Measurements from ENCODE around the gene PDP2. TPM values are rescaled to one million over a fixed set of nuclear protein-coding genes. Genes with fewer than 3 reads are reported as not detected.

The PDP2 gene
- total and polyA plus RNA-seq, 9 of the 15 experiments (the other 6 are each of a cell fraction or from before 2014, with no cell fraction given) = 2.5 to 24.3 (median 7.2) TPM

- TF ChIP-seq PRDM10 (IDR thresholded peaks at IDR 0.05; ENCODE audit: partially characterized antibody) (peak; percentile 67), KDM5B (IDR thresholded peaks at IDR 0.05; ENCODE audit: insufficient replicate concordance, low read depth, low read length) (peak; percentile 78), CHD7 (IDR thresholded peaks at IDR 0.05; ENCODE audit: low read depth, low read length) (no peak), ATF1 (CRISPR knock-in tag; IDR thresholded peaks at IDR 0.05) (no peak), ATF1 (tag; IDR thresholded peaks at IDR 0.05) (peak; percentile 49), MYC (IDR thresholded peaks at IDR 0.05; ENCODE audit: low read depth, low read length) (peak; percentile 81), MYC (CRISPR knock-in tag; IDR thresholded peaks at IDR 0.05; ENCODE audit: borderline replicate concordance, low read depth) (peak; percentile 62; the same call in 1 of the 2 replicates)
- TF ChIP-seq, protein P1, sequence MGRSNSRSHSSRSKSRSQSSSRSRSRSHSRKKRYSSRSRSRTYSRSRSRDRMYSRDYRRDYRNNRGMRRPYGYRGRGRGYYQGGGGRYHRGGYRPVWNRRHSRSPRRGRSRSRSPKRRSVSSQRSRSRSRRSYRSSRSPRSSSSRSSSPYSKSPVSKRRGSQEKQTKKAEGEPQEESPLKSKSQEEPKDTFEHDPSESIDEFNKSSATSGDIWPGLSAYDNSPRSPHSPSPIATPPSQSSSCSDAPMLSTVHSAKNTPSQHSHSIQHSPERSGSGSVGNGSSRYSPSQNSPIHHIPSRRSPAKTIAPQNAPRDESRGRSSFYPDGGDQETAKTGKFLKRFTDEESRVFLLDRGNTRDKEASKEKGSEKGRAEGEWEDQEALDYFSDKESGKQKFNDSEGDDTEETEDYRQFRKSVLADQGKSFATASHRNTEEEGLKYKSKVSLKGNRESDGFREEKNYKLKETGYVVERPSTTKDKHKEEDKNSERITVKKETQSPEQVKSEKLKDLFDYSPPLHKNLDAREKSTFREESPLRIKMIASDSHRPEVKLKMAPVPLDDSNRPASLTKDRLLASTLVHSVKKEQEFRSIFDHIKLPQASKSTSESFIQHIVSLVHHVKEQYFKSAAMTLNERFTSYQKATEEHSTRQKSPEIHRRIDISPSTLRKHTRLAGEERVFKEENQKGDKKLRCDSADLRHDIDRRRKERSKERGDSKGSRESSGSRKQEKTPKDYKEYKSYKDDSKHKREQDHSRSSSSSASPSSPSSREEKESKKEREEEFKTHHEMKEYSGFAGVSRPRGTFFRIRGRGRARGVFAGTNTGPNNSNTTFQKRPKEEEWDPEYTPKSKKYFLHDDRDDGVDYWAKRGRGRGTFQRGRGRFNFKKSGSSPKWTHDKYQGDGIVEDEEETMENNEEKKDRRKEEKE (IDR thresholded peaks at IDR 0.05; ENCODE audit: borderline replicate concordance in 1 of 2, control insufficient read depth in 1 of 2, low read depth in 2 of 2, low read length in 1 of 2) = no peak
These were observed at the start of gene PDP2 (continued) for GRCh38 chr16:66880288-66881013.

Data from K562 (cell line).